ENCODE measurements around the gene BIRC3. TPM values are rescaled to one million over a fixed set of nuclear protein-coding genes. Genes with fewer than 3 reads are reported as not detected.

Gene BIRC3
- total RNA-seq, 4 donors from 2014 or later: 5.2 to 8.1 (median 7.7) TPM

GRCh38 chr11:102382384-102382783, 65.1 kb downstream of the BIRC3 start:
- TF ChIP-seq CTCF (IDR thresholded peaks at IDR 0.05; ENCODE audit: low read depth): no peak

DNA sequence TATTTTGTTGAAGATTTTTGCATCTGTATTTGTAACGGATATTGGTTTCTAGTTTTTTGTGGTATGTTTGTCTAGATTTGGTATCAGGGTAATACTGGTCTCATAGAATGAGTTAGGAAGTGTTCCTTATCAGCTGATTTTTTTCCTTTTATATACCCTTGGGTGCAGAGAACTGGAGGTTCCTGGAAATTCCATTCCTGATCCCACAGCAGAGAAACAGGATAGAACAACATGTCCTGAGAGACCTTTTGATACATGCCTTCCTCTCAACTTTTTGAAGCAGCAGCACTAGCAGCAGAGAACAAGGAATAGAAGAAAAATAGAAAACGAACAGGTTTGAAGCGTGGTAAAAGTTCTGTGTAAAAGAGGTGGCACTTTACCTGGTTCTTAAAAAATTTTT, 66.6 kb downstream of the BIRC3 start:
- no peak for TF ChIP-seq CTCF (IDR thresholded peaks at IDR 0.05; ENCODE audit: low read depth)

DNA sequence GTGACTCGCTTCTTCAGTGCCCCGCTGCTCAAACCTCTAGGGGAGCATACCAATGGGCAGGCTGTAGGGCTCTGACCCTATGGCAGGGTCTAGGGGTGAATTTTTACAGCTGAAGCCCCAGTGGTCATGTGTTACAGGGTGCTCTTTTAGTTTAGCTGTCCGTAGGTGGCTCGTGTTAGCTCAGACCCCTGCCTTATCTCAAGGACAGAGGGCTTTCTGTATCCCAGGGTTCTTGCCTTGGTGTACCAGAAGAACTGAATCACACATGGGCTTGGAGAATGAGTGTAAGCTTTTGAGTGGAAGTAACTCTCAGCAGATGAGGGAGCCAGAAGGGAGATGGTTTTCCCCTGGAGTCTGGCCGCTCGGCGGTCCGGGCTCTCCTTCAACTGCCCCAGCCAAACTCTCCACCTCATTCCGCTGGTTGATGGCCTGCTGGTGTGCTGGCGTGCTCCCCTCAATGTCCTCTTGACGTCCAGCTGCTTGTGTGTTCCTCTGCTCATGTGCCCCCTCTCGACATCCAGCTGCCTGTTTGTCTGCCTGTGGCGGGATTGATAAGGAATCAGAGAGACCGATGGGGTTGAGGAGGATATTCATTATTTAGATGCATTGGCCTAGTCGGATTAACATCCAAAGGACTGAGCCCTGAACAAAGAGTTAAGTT, 67.3 kb downstream of the BIRC3 start:
- no peak for TF ChIP-seq CTCF (IDR thresholded peaks at IDR 0.05; ENCODE audit: low read depth)

DNA sequence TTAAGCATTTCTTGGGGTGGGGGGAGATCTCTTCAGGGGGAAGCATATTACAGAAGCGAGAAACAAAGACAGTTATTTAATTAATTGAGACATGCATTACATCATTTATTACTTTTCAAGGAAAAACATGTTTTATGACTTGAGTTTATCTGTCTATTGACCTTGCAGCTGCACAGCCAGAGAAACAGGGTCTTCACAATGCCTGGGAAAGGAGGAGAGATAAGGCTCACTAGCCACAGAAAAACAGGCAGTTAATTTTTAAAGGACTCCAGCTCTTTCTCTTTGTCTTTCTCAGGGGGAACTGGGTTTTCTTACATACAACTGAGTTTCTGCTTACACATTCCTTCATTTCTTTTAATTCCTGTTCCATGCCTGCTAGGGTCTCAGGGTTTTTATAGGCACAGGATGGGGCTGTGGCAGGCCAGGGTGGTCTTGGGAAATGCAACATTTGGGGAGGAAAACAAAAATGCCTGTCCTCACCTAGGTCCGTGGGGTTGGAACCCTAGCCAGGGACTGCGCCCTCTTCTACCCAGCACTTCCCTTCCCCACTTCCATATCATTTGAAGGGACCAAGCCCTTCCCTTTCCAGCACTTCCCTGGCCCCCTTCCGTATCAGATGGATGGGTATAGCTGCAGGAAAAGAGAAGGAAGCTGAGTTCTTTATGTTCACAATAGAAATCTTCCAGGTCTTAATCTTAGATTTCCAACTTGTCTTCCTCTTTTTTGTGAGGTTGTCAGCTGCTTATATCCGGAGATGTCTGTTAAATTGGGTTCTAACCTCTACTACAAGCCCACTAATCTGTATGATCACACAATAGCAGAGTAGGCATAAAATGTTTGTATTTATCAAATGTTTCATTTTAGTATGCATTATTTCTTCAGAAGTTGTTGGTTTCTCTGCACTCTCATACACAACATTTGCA, 68.1 kb downstream of the BIRC3 start:
- no peak for TF ChIP-seq CTCF (IDR thresholded peaks at IDR 0.05; ENCODE audit: low read depth)

DNA sequence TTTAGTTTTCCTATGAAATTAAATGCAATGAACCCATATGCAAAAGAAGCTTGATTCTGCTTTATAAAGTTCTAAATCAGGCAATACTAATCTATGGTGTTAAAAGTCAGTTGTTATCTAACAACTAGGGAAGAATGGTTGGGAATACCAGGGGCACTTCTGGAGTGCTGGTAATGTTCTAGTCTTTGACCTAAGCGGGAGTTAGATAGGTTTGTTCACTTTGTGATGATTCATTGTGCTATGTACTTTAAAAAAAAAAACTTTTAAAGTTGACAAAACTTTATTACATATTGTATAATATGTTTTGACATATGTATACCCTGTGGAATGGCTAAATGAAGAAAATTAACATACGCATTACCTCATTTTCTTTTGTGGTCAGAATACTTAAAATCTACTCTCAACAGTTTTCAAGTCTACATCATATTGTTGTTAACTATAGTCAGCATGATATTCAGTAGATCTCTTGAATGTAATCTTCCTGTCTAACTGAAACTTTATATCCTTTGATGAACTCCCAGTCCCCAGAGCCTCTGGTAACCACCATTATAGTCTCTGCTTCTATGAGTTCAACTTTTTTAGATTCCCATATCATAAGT, 69.0 kb downstream of the BIRC3 start:
- TF ChIP-seq CTCF (IDR thresholded peaks at IDR 0.05; ENCODE audit: low read depth): no peak

DNA sequence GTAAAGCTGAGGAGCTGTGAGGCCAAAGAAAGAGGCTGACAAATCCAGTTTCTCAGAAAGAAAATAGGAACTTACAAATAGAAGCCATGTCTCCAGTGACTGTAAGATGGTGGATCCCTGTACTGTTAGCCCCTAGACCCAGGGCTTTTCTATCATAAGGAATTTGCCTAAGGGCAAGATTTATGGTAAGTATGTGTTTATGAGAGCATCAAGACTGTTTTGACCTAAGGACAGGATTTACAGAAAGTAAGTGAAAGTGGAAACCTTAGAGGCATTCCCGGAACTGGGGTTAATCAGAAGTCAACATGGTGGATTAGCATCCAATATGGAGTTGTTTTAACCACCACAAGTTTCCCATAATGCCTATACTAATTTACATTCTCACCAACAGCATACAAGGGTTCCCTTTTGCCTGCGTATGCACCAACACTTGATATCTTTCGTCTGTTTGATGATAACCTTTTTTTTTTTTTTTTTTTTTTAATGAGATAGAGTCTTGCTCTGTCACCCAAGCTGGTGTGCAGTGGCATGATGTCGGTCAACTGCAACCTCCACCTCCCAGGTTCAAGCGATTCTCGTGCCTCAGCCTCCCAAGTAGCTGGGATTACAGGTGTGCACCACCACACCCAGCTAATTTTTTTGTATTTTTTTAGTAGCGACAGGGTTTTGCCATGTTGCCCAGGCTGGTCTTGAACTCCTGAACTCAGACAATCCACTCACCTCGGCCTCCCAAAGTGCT, 69.9 kb downstream of the BIRC3 start:
- TF ChIP-seq CTCF (IDR thresholded peaks at IDR 0.05; ENCODE audit: low read depth): no peak

Small RNA genes lying within 50 kb of the gene (small RNA-seq; reads per million reads assigned to genes)
- gene AP000942.3 (not detected), gene AP000942.4 (not detected), gene RNU6-952P (not detected)

Other genes starting within 250 kb of the BIRC3 start
- 100 to 1,000 TPM; 122 to 202 (median 170) TPM for gene YAP1, start 207.0 kb upstream of the BIRC3 start, total RNA-seq
- gene BIRC2, start 29.7 kb downstream of the BIRC3 start, total RNA-seq: 10 to 100 TPM; 41.6 to 91.8 (median 55.4) TPM
- gene TMEM123, start 135.3 kb downstream of the BIRC3 start, total RNA-seq: 100 to 1,000 TPM in 2 of 4 donors, 10 to 100 TPM in 2; 52.6 to 147 (median 101) TPM
- gene MMP7, start 213.3 kb downstream of the BIRC3 start, total RNA-seq: 10 to 100 TPM in 1 of 4 donors, 1 to 10 TPM in 2, under 1 TPM in 1; 0.98 to 99.8 (median 4.7) TPM